Ishikawa (cell line): Measurements from ENCODE around the gene MAMSTR.

Experiments
- CEBPB ChIP-seq: IDR thresholded peaks from 2 replicates; pipeline ENCODE4 v1.6.1; 2012
- CREB1 ChIP-seq: IDR thresholded peaks from 2 replicates; pipeline ENCODE4 v1.6.1; 2012; ENCODE audit warnings: low read depth
- EGR1 ChIP-seq: IDR thresholded peaks from 2 replicates; pipeline ENCODE4 v1.6.1; 2012
- EP300 ChIP-seq: IDR thresholded peaks from 2 replicates; pipeline ENCODE4 v1.6.1; 2012; ENCODE audit warnings: borderline replicate concordance
- FOXM1 ChIP-seq: IDR thresholded peaks from 2 replicates; pipeline ENCODE4 v1.6.1; 2012; ENCODE audit warnings: low read depth, borderline replicate concordance
- MAX ChIP-seq: IDR thresholded peaks from 2 replicates; pipeline ENCODE4 v1.6.1; 2012
- NFIC ChIP-seq: IDR thresholded peaks from 2 replicates; pipeline ENCODE4 v1.6.1; 2012
- RAD21 ChIP-seq: IDR thresholded peaks from 2 replicates; pipeline ENCODE4 v1.6.1; 2012; ENCODE audit warnings: low read depth
- TAF1 ChIP-seq: IDR thresholded peaks from 2 replicates; pipeline ENCODE4 v1.6.1; 2012; ENCODE audit warnings: low read depth, mild to moderate bottlenecking
- TCF12 ChIP-seq: IDR thresholded peaks from 2 replicates; pipeline ENCODE4 v1.6.1; 2012; ENCODE audit warnings: low read depth
- TEAD4 ChIP-seq: IDR thresholded peaks from 2 replicates; pipeline ENCODE4 v1.6.1; 2012
- YY1 ChIP-seq: IDR thresholded peaks from 2 replicates; pipeline ENCODE4 v1.6.1; 2012; ENCODE audit warnings: low read depth
- ZBTB7A ChIP-seq: IDR thresholded peaks from 2 replicates; pipeline ENCODE4 v1.6.1; 2012; ENCODE audit warnings: low read depth
- TF ChIP-seq, protein P1 (sequence below): IDR thresholded peaks from 2 replicates; pipeline ENCODE4 v1.6.1; 2012
- TF ChIP-seq, protein P2 (sequence below): IDR thresholded peaks from 2 replicates; pipeline ENCODE4 v1.6.1; 2012; ENCODE audit warnings: low read depth, mild to moderate bottlenecking

MAMSTR gene

GRCh38 chr19:48737360-48737998, 18.0 kb upstream of the MAMSTR start:
- TF ChIP-seq YY1, result no peak

- no peak for TF ChIP-seq CREB1
- no peak for TF ChIP-seq EP300
- no peak for TF ChIP-seq RAD21
- no peak for TF ChIP-seq NFIC
- TF ChIP-seq FOXM1, result no peak
- TF ChIP-seq, protein P1, sequence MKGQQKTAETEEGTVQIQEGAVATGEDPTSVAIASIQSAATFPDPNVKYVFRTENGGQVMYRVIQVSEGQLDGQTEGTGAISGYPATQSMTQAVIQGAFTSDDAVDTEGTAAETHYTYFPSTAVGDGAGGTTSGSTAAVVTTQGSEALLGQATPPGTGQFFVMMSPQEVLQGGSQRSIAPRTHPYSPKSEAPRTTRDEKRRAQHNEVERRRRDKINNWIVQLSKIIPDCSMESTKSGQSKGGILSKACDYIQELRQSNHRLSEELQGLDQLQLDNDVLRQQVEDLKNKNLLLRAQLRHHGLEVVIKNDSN, result no peak
- TF ChIP-seq YY1, result no peak
- TF ChIP-seq, protein P2, sequence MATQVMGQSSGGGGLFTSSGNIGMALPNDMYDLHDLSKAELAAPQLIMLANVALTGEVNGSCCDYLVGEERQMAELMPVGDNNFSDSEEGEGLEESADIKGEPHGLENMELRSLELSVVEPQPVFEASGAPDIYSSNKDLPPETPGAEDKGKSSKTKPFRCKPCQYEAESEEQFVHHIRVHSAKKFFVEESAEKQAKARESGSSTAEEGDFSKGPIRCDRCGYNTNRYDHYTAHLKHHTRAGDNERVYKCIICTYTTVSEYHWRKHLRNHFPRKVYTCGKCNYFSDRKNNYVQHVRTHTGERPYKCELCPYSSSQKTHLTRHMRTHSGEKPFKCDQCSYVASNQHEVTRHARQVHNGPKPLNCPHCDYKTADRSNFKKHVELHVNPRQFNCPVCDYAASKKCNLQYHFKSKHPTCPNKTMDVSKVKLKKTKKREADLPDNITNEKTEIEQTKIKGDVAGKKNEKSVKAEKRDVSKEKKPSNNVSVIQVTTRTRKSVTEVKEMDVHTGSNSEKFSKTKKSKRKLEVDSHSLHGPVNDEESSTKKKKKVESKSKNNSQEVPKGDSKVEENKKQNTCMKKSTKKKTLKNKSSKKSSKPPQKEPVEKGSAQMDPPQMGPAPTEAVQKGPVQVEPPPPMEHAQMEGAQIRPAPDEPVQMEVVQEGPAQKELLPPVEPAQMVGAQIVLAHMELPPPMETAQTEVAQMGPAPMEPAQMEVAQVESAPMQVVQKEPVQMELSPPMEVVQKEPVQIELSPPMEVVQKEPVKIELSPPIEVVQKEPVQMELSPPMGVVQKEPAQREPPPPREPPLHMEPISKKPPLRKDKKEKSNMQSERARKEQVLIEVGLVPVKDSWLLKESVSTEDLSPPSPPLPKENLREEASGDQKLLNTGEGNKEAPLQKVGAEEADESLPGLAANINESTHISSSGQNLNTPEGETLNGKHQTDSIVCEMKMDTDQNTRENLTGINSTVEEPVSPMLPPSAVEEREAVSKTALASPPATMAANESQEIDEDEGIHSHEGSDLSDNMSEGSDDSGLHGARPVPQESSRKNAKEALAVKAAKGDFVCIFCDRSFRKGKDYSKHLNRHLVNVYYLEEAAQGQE, result no peak
- TF ChIP-seq EGR1, result no peak
Measured at GRCh38 chr19:48735031-48735615, 15.6 kb upstream of the MAMSTR start.

- TF ChIP-seq TAF1, result no peak
- TF ChIP-seq MAX, result no peak
- no peak for TF ChIP-seq RAD21
- TF ChIP-seq YY1, result no peak
- no peak for TF ChIP-seq TCF12
- no peak for TF ChIP-seq FOXM1
- no peak for TF ChIP-seq ZBTB7A
- TF ChIP-seq NFIC, result no peak
- TF ChIP-seq CREB1, result no peak
Measured at GRCh38 chr19:48734625-48735024, 15.1 kb upstream of the MAMSTR start.

DNA sequence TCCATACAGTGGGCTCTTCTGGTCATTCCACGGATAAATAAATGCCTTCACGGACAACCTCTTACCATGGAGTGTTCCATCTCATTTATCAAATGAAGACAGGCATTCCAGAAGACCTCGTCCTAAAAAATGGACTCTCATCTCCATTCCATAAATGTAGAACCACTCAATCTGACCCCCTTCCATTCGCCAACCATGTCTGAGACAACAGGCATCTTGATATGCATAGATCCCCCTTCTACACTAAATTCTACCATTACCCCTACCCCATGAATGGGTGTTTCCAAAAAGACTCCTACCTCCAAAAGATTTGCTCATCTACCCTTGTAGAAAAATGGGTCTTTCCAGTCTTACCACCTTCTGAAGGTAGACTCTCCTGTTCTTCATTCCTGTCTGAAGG, 11.9 kb upstream of the MAMSTR start:
- TF ChIP-seq ZBTB7A, result no peak
- TF ChIP-seq TAF1, result no peak
- no peak for TF ChIP-seq TCF12
- TF ChIP-seq MAX, result no peak
- TF ChIP-seq YY1, result no peak
- no peak for TF ChIP-seq NFIC
- TF ChIP-seq, protein P2, result no peak
- TF ChIP-seq, protein P1, result no peak
- no peak for TF ChIP-seq CREB1
- no peak for TF ChIP-seq CEBPB
- no peak for TF ChIP-seq FOXM1
- TF ChIP-seq RAD21, result no peak
- no peak for TF ChIP-seq EP300
- TF ChIP-seq EGR1, result no peak
- no peak for TF ChIP-seq TEAD4

GRCh38 chr19:48728911-48729664, 9.6 kb upstream of the MAMSTR start:
- TF ChIP-seq TAF1 (no peak), RAD21 (no peak), EGR1 (no peak), FOXM1 (no peak), CEBPB (no peak)

- TF ChIP-seq TCF12, result no peak
- TF ChIP-seq FOXM1, result no peak
- no peak for TF ChIP-seq ZBTB7A
- no peak for TF ChIP-seq RAD21
- TF ChIP-seq CREB1, result no peak
- no peak for TF ChIP-seq MAX
- no peak for TF ChIP-seq TAF1
- no peak for TF ChIP-seq EP300
- TF ChIP-seq TEAD4, result no peak
- no peak for TF ChIP-seq YY1
- no peak for TF ChIP-seq EGR1
- TF ChIP-seq, protein P1, result no peak
- TF ChIP-seq CEBPB, result no peak
- TF ChIP-seq, protein P2, result no peak
- no peak for TF ChIP-seq NFIC
Measured at GRCh38 chr19:48726556-48726955, 7.0 kb upstream of the MAMSTR start.
